OCI-LY1 (cell line): Measurements from ENCODE around the gene OR2Z1.

Experiments
- H2AFZ ChIP-seq: fragments of 200-600 bp; sonication (generic), shearing (Covaris generic); 2 replicates; pipeline ENCODE4 v1.6.0; 2014; ENCODE audit warnings: antibody characterized with exemption, mild to moderate bottlenecking, low read length
- H3F3A ChIP-seq: fragments of 200-600 bp; sonication (generic), shearing (Covaris generic); 2 replicates; pipeline ENCODE4 v1.6.0; 2014; ENCODE audit warnings: mild to moderate bottlenecking, antibody characterized with exemption, low read length, moderate library complexity; ENCODE audit not compliant: insufficient read depth
- H3K27ac ChIP-seq: fragments of 200-600 bp; sonication (generic); 2 replicates; pipeline ENCODE4 v1.5.1; 2014; ENCODE audit warnings: low read length, mixed run types, mild to moderate bottlenecking, low read depth; ENCODE audit not compliant: poor library complexity, severe bottlenecking
- H3K27me3 ChIP-seq: fragments of 200-600 bp; sonication (generic); 2 replicates; pipeline ENCODE4 v1.6.0; 2014; ENCODE audit warnings: antibody characterized with exemption, mild to moderate bottlenecking, low read length, moderate library complexity; ENCODE audit not compliant: insufficient read depth
- H3K36me3 ChIP-seq: fragments of 200-600 bp; sonication (generic); 2 replicates; pipeline ENCODE4 v1.6.1; 2014; ENCODE audit warnings: mild to moderate bottlenecking, antibody characterized with exemption, low read length, moderate library complexity, mixed read lengths; ENCODE audit not compliant: insufficient read depth
- H3K4me1 ChIP-seq: fragments of 200-600 bp; sonication (generic); 2 replicates; pipeline ENCODE4 v1.5.1; 2014; ENCODE audit warnings: mild to moderate bottlenecking, low read length, moderate library complexity; ENCODE audit not compliant: insufficient read depth, severe bottlenecking
- H3K4me2 ChIP-seq: fragments of 200-600 bp; sonication (generic), shearing (Covaris generic); 2 replicates; pipeline ENCODE4 v1.6.1; 2014; ENCODE audit warnings: low read length
- H3K4me3 ChIP-seq: fragments of 200-600 bp; sonication (generic); 2 replicates; pipeline ENCODE4 v1.5.1; 2014; ENCODE audit warnings: low read length, low read depth, mild to moderate bottlenecking, mixed read lengths; ENCODE audit not compliant: poor library complexity, severe bottlenecking
- H3K79me2 ChIP-seq: fragments of 200-600 bp; shearing (Covaris generic); 2 replicates; pipeline ENCODE4 v1.6.1; 2016; ENCODE audit warnings: mixed run types, low read length, mixed read lengths; ENCODE audit not compliant: insufficient read depth
- H3K9ac ChIP-seq: fragments of 200-600 bp; sonication (generic), shearing (Covaris generic); 2 replicates; pipeline ENCODE4 v1.6.1; 2014; ENCODE audit warnings: mild to moderate bottlenecking, low read length, mixed read lengths
- H3K9me2 ChIP-seq: fragments of 200-600 bp; sonication (generic), shearing (Covaris generic); 2 replicates; pipeline ENCODE4 v1.6.1; 2014; ENCODE audit warnings: low read depth, mild to moderate bottlenecking, low read length, mixed read lengths
- H3K9me3 ChIP-seq: fragments of 200-600 bp; shearing (Covaris generic); 2 replicates; pipeline ENCODE4 v1.6.1; 2014; ENCODE audit warnings: low read length, mixed read lengths
- H4K20me1 ChIP-seq: fragments of 200-600 bp; sonication (generic), shearing (Covaris generic); 2 replicates; pipeline ENCODE4 v1.6.0; 2016; ENCODE audit warnings: mild to moderate bottlenecking, low read length; ENCODE audit not compliant: insufficient read depth
- CTCF ChIP-seq: fragments of 200-600 bp; sonication (generic), shearing (Covaris generic); IDR thresholded peaks from 2 replicates; pipeline ENCODE4 v1.5.1; 2017; ENCODE audit warnings: mild to moderate bottlenecking, antibody characterized with exemption, low read length, moderate library complexity, mixed read lengths
- EZH2 ChIP-seq: fragments of 200-600 bp; sonication (generic), shearing (Covaris generic); IDR thresholded peaks from 2 replicates; pipeline ENCODE4 v1.8.0; 2017; ENCODE audit warnings: borderline replicate concordance, mixed run types, mild to moderate bottlenecking, antibody characterized with exemption, low read length, moderate library complexity, mixed read lengths

Gene OR2Z1

GRCh38 chr19:8695501-8695900, 25.9 kb upstream of the OR2Z1 start:
- H3K36me3 ChIP-seq: no peaks in the 10 kb centered on the region
- H3K9me3 ChIP-seq: no peaks in the 10 kb centered on the region
- no peak overlapping the region for H3K4me3 ChIP-seq
- no peaks in the 10 kb centered on the region for H3K4me1 ChIP-seq
- H3F3A ChIP-seq: no peaks in the 10 kb centered on the region
- no peak overlapping the region for H3K27ac ChIP-seq
- H3K27me3 ChIP-seq: no peaks in the 10 kb centered on the region
- H2AFZ ChIP-seq: no peak overlapping the region
- no peaks in the 10 kb centered on the region for H3K9me2 ChIP-seq
- no peaks in the 10 kb centered on the region for H4K20me1 ChIP-seq
- H3K79me2 ChIP-seq: no peaks in the 10 kb centered on the region
- H3K9ac ChIP-seq: no peak overlapping the region
- no peak for TF ChIP-seq CTCF
- TF ChIP-seq EZH2: no peak
- H3K4me2 ChIP-seq: no peak overlapping the region

GRCh38 chr19:8695911-8696310, 25.5 kb upstream of the OR2Z1 start:
- no peak overlapping the region for H3K27ac ChIP-seq
- H4K20me1 ChIP-seq: no peaks in the 10 kb centered on the region
- H3K9me3 ChIP-seq: no peaks in the 10 kb centered on the region
- no peak overlapping the region for H3K4me2 ChIP-seq
- H3K4me1 ChIP-seq: no peaks in the 10 kb centered on the region
- no peak for TF ChIP-seq EZH2
- TF ChIP-seq CTCF: no peak
- H3F3A ChIP-seq: no peaks in the 10 kb centered on the region
- H3K4me3 ChIP-seq: no peak overlapping the region
- H3K9ac ChIP-seq: no peak overlapping the region
- H3K9me2 ChIP-seq: no peaks in the 10 kb centered on the region
- H2AFZ ChIP-seq: no peak overlapping the region
- H3K27me3 ChIP-seq: no peaks in the 10 kb centered on the region
- no peaks in the 10 kb centered on the region for H3K79me2 ChIP-seq
- H3K36me3 ChIP-seq: no peaks in the 10 kb centered on the region

- Histone ChIP-seq H3K9me2 (no peaks in the 10 kb centered on the region), H3K27ac (no peak overlapping the region), H3K79me2 (no peaks in the 10 kb centered on the region), H3K36me3 (no peaks in the 10 kb centered on the region), H3K4me1 (no peaks in the 10 kb centered on the region), H3K9me3 (no peaks in the 10 kb centered on the region), H3F3A (no peaks in the 10 kb centered on the region), H4K20me1 (no peaks in the 10 kb centered on the region), H3K9ac (no peak overlapping the region), H2AFZ (no peak overlapping the region), H3K27me3 (no peaks in the 10 kb centered on the region), H3K4me2 (no peak overlapping the region), H3K4me3 (no peak overlapping the region)
- TF ChIP-seq EZH2: no peak
- no peak for TF ChIP-seq CTCF
These were observed 24.4 kb upstream of the OR2Z1 start for GRCh38 chr19:8696993-8697392.
